HG03066 (cell line): ENCODE data around the gene ARHGEF18.
"Not testable (repeated sequence)": the region's sequence is repeated elsewhere in the genome, so short reads cannot be mapped to it uniquely, and the experiment has no call there.

Source experiments
- ATAC-seq: cut with Tn5 transposase; IDR thresholded peaks from one replicate; pipeline ENCODE4 v1.9.1; 2021; ENCODE audit warnings: low read depth; ENCODE audit not compliant: unreplicated experiment

The ARHGEF18 gene

DNA sequence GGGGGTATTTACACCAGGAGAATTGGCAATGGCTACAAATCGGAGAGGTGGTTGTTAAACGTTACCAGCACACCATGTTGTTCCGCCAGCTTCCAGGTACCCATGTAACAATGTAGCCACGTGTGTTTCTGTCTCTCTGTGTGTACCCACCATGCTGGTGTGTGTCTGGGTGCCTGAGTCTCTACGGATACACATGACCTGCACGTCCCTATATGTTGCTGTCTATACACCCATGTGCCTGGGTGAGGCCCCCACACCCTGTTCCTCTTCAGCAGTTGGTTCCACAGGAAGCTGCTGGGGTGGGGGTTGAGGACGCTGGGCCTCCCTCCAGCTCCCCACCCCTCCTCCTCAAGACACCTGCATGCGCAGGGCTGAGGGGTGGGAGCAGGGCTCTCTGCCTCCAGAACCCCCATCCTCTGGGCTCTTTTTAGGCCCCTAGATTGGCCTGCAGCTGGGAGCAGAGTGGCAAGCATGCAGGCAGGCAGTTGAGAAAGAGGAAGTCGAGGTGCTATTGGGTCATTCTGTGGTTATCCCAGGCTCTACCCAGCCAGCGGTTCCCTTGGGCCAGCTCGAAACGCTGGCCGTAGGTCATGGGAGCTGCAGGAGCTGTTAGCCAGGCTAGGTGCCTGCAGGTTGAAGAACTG, at the start of gene ARHGEF18:
TSS of gene ARHGEF18 (plus strand) at position 351 of the 644 bp plus-strand sequence. CDS start 13,954 bp downstream, outside the sequence.
- no peak for ATAC-seq

DNA sequence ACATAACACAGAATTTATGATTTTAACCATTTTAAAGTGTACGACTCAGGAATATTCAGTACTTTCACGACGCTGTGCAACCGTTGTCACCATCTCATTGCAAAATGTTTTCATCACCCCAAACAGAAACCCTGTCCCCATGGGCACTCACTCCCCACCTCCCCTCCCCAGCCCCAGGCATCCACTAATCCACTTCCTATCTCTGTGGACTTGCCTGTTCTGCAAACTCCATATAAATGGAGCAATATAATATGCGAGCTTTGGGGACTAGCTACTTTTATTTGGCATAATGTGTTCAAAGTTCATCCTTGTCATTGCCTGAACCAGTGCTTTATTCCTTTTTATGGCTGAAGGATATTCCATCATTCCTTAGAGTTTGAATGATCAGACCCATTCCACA, 47.2 kb upstream of the ARHGEF18 start:
- no peak for ATAC-seq

- ATAC-seq: no peak
Observed at GRCh38 chr19:7303470-7303869, 45.3 kb upstream of the ARHGEF18 start.

DNA sequence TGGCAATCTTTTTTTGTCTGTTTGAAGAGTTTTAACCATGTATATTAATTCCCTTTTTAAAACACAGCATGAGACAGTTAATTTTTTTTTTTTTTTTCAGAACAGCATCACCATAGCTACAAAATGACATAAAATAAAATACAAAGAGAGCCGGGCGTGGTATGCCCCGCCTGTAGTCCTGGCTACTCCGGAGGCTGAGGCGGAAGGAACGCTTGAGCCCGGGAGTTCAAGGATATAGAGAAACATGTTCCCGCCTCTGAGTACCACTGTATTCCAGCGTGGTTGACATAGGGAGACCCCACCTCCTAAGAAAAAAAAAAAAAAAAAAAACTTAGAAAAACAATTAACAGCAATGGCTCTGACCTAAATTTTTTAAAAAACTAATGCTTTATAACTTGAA, 44.5 kb upstream of the ARHGEF18 start:
- no peak for ATAC-seq

- ATAC-seq: no peak
Observed at GRCh38 chr19:7307590-7308218, 41.0 kb upstream of the ARHGEF18 start.

- not testable (repeated sequence) for ATAC-seq
Observed at GRCh38 chr19:7308327-7308726, 40.4 kb upstream of the ARHGEF18 start.

DNA sequence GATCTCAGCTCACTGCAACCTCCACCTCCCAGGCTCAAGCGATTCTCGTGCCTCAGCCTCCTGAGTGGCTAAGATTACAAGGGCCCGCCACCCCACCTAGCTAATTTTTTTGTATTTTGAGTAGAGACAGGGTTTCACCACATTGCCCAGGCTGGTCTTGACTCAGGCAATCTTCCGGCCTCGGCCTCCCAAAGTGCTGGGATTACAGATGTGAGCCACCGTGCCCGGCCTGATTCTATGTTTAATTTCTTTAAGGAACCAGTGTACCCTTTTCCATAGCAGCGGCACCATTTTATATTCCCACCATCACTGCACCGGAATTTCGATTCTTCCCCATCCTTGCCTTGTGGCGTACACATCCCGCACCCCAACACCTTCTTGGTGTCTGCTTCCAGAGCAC, 36.8 kb upstream of the ARHGEF18 start:
- no peak for ATAC-seq

- no peak for ATAC-seq
Observed at GRCh38 chr19:7312816-7313215, 35.9 kb upstream of the ARHGEF18 start.

DNA sequence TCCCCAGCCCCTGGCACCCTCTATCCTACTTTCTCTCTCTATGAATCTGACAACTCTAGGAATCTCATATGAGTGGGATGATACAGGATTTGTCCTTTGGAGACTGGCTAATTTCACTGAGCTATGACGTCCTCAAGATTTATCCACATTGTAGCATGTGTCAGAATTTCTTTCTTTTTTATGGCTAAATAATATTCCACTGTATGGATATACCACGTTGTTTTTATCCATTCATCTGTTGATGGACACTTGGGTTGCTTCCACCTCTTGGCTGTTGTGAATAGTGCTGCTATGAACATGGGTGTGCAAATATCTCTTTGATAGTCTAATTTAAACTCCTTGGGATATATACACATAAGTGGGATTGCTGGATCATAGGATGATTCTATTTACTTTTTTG, 30.6 kb upstream of the ARHGEF18 start:
- no peak for ATAC-seq

DNA sequence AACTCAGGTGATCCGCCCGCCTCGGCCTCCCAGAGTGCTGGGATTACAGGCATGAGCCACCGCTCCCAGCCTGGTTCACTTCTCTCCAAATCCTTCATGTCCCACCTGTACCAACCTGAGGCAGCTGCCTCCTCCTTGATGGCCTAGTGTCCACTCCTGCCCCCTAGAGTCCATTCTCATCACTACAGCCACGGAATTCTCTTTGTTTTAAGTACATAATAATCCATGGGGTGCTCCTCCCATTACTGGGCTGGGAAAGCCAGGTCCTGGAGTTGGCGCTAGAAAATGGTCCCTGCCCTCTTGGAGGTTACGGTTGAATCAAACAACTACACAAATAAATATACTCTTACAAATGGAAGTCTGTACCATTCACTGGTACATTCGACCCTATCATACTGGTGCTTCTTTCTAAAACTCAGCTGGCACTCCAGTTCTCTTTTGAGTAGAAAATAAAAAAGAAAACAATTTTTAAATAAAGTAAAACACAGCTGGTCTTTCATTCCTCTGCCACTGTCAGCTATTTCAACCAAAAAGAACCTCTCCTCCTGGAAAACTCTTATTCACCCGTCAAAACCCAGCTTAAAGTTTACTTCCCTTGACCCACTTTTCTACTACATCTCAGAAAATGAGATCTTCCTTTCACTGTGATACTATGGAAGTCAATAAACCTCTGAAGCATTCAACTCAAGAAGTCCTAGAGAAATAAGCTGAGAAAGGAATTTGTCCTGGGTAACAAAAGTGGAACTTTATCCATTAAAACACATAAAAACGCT, 22.4 kb upstream of the ARHGEF18 start:
- no peak for ATAC-seq

DNA sequence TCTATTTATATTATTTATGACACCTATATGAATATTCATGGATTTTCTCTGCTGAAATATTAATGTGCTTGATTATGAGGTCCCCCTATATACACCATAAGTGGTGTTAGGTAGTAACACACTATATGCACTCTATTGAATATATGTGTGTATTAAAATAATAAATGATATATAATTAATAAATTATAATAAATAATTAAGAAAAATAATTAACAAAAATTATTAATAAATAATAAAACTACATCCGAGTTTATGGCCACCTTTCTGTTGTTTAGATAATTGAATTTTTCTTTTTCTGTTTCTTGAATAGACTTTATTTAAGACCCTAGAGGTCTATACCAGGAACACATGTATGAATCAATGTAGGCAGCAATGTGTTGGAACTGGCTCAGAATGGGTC, 20.9 kb upstream of the ARHGEF18 start:
- no peak for ATAC-seq

- no peak for ATAC-seq
Observed at GRCh38 chr19:7328647-7329046, 20.1 kb upstream of the ARHGEF18 start.

DNA sequence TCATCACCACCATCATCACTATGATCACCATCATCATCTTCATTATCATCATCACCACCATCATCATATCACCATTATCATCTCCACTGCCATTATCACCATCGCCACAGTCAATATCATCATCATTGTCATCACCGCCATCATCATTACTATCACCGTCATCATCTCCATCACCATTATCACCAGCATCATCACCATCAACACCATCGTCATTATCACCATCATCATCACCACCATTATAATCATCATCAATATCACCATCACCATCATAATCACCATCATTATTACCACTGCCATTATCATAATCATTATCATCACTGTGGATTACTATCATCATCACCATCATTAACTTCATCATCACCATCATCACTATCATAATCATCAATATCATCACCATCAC, 17.3 kb upstream of the ARHGEF18 start:
- ATAC-seq: no peak

DNA sequence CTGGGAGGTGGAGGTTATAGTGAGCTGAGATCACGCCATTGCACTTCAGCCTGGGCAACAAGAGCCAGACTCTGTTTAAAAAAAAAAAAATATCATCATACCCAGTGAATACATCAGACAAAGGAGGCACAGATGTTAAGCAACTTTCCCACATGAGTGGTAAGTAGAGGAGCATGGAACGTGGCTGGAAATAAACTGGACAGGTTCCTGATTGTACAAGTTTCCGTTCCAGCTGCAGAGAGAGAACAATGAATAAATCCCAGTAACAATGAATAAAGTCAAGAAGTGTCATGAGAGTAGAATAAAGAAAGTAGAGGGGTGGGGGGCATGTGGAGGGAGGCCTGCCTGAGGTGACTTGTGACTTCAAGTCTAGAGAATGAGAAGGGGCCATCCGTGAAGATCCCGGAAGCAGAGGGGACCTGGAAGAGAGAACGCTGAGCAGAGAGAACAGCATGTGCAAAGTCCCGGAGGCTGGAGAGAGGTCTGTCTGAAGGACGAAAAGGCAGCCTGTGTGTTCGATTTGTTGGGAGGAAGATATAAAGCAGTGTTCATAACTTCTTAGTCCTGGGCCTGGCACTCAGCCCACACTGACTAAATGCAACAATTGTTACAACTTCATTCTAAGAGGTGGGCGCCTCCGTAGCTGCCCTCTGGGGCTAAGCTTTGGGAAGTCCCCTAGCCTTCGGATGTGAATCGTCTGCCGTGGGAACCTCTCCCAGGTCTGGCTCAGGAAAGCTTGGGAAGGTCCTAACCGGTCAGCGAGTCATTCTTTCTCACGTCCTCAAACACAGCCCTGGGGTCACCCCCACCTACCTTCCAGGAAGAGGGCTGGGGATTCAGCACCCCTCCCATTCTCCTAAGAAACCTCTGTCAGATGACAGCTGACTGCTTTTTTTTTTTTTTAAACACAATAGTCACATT, 15.3 kb upstream of the ARHGEF18 start:
- ATAC-seq: no peak

- ATAC-seq: no peak
Observed at GRCh38 chr19:7336321-7336973, 12.3 kb upstream of the ARHGEF18 start.

- ATAC-seq: peak; percentile 63
Observed at GRCh38 chr19:7337380-7338194, 11.2 kb upstream of the ARHGEF18 start.

- ATAC-seq: no peak
Observed at GRCh38 chr19:7340959-7341837, 7.5 kb upstream of the ARHGEF18 start.

DNA sequence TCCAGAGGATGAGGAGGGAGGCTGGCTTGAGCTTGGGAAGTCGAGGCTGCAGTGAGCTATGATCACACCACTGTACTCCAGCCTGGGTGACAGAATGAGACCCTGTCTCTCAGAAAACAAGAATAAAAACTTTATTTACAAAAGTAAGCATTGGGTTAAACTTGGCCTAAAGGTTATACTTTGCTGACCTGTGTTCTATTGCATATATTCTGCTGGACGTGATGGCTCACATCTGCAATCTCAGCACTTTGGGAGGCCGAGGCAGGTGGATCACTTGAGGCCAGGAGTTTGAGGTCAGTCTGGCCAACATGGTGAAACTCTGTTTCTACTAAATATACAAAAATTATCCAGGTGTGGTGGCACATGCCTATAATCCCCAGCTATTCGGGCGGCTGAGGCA, 6.6 kb upstream of the ARHGEF18 start:
- ATAC-seq: no peak
